KMS-11 (cell line): ENCODE data around the gene KLK7.

Experiments used
- H2AFZ ChIP-seq: fragments of 200-600 bp; sonication (generic); 2 replicates; pipeline ENCODE4 v1.6.1; 2016; ENCODE audit warnings: antibody characterized with exemption, mixed run types, low read depth
- H3K27ac ChIP-seq: fragments of 200-600 bp; sonication (generic); 2 replicates; pipeline ENCODE4 v1.6.1; 2016; ENCODE audit warnings: mild to moderate bottlenecking, mixed run types
- H3K27me3 ChIP-seq: fragments of 200-600 bp; sonication (generic); 2 replicates; pipeline ENCODE4 v1.6.1; 2017; ENCODE audit warnings: mild to moderate bottlenecking, low read depth, mixed run types, moderate library complexity; ENCODE audit not compliant: insufficient read depth
- H3K36me3 ChIP-seq: fragments of 200-600 bp; sonication (generic); 2 replicates; pipeline ENCODE4 v1.6.1; 2017; ENCODE audit warnings: mild to moderate bottlenecking, mixed run types; ENCODE audit not compliant: insufficient read depth
- H3K4me1 ChIP-seq: fragments of 200-600 bp; sonication (generic); 2 replicates; pipeline ENCODE4 v1.6.1; 2016; ENCODE audit warnings: mild to moderate bottlenecking, low read depth, mixed run types; ENCODE audit not compliant: poor library complexity, severe bottlenecking
- H3K4me2 ChIP-seq: fragments of 200-600 bp; sonication (generic); 2 replicates; pipeline ENCODE4 v1.7.0; 2016; ENCODE audit warnings: mild to moderate bottlenecking, mixed run types
- H3K4me3 ChIP-seq: fragments of 200-600 bp; sonication (generic); IDR thresholded peaks from 2 replicates; pipeline ENCODE4 v1.6.1; 2017; ENCODE audit warnings: low read depth, low read length, mixed read lengths; ENCODE audit not compliant: insufficient read depth
- H3K79me2 ChIP-seq: fragments of 200-600 bp; sonication (generic); 2 replicates; pipeline ENCODE4 v1.6.1; 2016; ENCODE audit warnings: low read depth, mixed run types; ENCODE audit not compliant: insufficient read depth
- H3K9ac ChIP-seq: fragments of 200-600 bp; sonication (generic); 2 replicates; pipeline ENCODE4 v1.6.1; 2016; ENCODE audit warnings: mild to moderate bottlenecking, mixed run types
- H4K20me1 ChIP-seq: fragments of 200-600 bp; sonication (generic); 2 replicates; pipeline ENCODE4 v1.6.1; 2016; ENCODE audit warnings: mild to moderate bottlenecking, mixed run types; ENCODE audit not compliant: insufficient read depth
- TF ChIP-seq, protein P1 (sequence below): fragments of 200-600 bp; sonication (generic); conservative IDR thresholded peaks from 2 replicates; pipeline ENCODE4 v1.6.1; 2017; ENCODE audit warnings: low read depth, mild to moderate bottlenecking, antibody characterized with exemption, low read length, moderate library complexity, mixed read lengths

KLK7 gene

DNA sequence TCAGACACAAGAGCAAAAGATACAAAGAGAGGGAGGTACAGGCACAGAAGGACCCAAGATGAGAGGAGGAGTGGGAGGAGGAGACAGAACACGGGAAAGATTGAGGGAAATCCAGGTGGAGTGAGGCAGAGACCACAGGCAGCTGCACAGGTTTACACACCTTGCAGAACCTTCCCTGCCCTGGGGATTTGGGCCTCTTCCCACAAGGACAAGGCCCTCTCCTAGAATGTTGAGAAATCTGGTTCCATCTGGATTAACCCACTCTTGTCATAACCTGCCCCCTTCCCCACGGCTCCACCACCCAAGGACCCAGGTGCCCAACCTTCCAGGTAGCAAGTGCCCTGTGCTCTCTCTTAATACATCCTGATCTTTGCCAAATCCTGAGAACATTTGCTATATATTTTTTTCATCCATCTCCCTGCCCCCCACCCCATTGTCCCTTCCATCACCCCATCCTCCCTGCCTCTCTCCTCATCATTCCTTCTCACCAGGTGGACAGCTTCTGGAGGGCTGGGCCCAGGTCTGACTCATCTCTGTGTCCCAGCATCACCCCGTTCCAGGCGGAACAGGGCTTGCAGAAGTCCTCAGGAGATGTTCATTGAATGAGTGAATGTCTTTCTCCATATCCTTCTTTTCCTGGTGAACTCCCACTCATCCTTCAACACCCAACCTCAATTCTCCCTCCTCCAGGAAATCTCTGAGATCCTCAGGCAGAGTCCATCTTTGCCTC lies 26.5 kb upstream of the KLK7 start:
- Histone ChIP-seq H3K4me3 (no peak overlapping the region), H3K4me1 (no peaks in the 10 kb centered on the region), H3K9ac (no peak overlapping the region), H4K20me1 (no peaks in the 10 kb centered on the region), H3K36me3 (no peaks in the 10 kb centered on the region), H3K27ac (no peak overlapping the region), H3K79me2 (no peaks in the 10 kb centered on the region), H2AFZ (no peak overlapping the region), H3K4me2 (no peak overlapping the region), H3K27me3 (no peaks in the 10 kb centered on the region)
- TF ChIP-seq, protein P1, sequence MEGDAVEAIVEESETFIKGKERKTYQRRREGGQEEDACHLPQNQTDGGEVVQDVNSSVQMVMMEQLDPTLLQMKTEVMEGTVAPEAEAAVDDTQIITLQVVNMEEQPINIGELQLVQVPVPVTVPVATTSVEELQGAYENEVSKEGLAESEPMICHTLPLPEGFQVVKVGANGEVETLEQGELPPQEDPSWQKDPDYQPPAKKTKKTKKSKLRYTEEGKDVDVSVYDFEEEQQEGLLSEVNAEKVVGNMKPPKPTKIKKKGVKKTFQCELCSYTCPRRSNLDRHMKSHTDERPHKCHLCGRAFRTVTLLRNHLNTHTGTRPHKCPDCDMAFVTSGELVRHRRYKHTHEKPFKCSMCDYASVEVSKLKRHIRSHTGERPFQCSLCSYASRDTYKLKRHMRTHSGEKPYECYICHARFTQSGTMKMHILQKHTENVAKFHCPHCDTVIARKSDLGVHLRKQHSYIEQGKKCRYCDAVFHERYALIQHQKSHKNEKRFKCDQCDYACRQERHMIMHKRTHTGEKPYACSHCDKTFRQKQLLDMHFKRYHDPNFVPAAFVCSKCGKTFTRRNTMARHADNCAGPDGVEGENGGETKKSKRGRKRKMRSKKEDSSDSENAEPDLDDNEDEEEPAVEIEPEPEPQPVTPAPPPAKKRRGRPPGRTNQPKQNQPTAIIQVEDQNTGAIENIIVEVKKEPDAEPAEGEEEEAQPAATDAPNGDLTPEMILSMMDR: no peak

DNA sequence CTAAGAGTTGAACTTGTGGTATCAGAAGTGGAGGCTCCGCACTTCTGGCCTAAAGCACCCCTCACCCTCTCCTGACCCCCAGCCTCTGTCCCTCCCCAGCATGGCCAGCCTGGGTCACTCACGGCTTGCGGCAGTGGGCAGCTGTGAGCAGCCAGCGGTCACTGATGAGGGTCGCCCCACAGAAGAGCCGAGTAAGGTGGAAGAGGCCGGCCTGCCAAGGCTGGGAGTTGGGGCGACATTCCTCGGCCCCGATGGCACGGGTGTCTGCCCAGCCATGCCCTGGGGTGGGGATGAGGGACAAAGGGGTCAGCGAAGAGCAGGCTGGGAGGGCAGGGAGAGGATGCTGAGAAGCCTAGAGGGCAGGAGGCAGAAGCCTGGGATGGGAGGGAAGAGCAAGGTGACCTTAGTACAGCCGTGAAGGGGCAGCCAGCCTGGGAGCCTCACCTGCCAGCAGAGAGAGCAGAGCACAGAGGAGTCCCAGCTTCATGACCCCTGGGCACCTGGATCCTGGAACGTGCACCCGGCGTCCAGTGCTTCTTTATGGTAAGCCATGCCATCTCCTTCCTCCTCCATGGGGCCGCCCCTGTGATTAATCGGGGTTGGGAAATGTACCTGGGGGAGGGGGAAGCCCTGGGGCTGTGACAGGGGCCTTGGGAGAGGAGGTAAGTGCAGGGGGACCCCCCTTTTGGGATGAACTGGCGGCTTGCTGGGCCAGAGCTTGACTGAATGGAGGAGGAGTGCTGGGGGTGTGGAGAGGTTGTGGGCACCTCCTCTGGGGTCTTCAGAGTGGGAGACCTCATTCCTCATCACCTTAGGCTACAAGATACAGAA lies 25.6 kb upstream of the KLK7 start:
- TF ChIP-seq, protein P1: no peak
- Histone ChIP-seq H3K4me1 (no peaks in the 10 kb centered on the region), H3K27me3 (no peaks in the 10 kb centered on the region), H3K4me3 (no peak overlapping the region), H3K4me2 (no peak overlapping the region), H3K36me3 (no peaks in the 10 kb centered on the region), H2AFZ (no peak overlapping the region), H3K9ac (no peak overlapping the region), H4K20me1 (no peaks in the 10 kb centered on the region), H3K79me2 (no peaks in the 10 kb centered on the region), H3K27ac (no peak overlapping the region)

DNA sequence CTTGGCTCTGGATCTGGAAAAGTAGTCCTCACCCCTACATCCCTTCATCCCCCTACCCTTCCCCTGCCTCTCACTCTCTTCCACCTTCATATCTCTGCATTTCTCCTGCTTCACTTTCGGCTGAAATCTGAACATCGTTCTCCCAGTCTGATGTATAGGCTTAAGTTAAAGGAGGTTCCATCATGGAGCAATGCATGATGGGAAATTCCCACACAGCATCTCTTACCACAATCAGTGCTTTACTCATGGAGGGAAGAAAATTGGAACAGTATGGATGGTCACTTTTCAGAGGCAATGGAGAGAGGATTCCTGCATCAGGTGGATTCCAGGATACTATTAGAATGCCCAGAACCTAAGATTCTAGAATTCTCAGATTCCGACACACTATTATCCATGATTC lies 23.8 kb upstream of the KLK7 start:
- Histone ChIP-seq H3K79me2 (no peaks in the 10 kb centered on the region), H2AFZ (no peak overlapping the region), H3K4me1 (no peaks in the 10 kb centered on the region), H3K9ac (no peak overlapping the region), H3K36me3 (no peaks in the 10 kb centered on the region), H3K27ac (no peak overlapping the region), H3K4me2 (no peak overlapping the region), H3K27me3 (0 out of 2 replicates have a peak, but pooled peaks cover 2% of the 10 kb centered on the region), H3K4me3 (no peak overlapping the region), H4K20me1 (no peaks in the 10 kb centered on the region)
- TF ChIP-seq, protein P1: no peak

DNA sequence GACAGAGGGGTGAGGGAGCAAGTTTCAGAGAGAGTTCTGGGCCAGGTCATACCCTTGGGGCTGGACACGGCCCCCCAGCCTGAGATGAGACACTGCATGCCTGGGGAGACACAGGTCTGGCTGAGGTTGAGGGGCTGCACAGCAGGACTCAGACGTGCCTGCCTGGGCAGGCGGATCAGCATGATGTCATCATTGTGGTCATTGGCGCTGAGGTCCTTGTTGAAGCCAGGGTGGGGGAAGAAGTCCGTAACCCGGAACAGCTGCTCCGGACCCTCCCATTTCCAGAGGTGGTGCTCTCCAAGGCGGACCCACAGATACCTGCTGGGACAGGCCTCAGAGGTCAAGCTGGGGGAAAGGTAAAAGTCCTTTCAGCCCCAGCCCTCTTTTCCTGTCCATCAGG lies 22.7 kb upstream of the KLK7 start:
- Histone ChIP-seq H4K20me1 (no peaks in the 10 kb centered on the region), H3K27me3 (0 out of 2 replicates have a peak, but pooled peaks cover 2% of the 10 kb centered on the region), H3K27ac (no peak overlapping the region), H3K4me1 (no peaks in the 10 kb centered on the region), H3K9ac (no peak overlapping the region), H3K4me2 (no peak overlapping the region), H3K4me3 (no peak overlapping the region), H2AFZ (no peak overlapping the region), H3K79me2 (no peaks in the 10 kb centered on the region), H3K36me3 (no peaks in the 10 kb centered on the region)
- TF ChIP-seq, protein P1: no peak
